Diencephalon (tissue), 1 donor: ENCODE results near the gene YTHDF2. TPM values are rescaled to one million over a fixed set of nuclear protein-coding genes. Genes with fewer than 3 reads are reported as not detected.

Experiments used
- small RNA-seq: library from RNA; depleted of rRNA; stranded (forward); fragments of <200 nt; gene quantifications from one replicate; pipeline ENCODE3, GENCODE V24; 2014
- total RNA-seq: library from RNA; depleted of rRNA; stranded (reverse); fragments of >200 nt; gene quantifications from one replicate; pipeline ENCODE4 v1.2.3, GENCODE V29; 2014

The YTHDF2 gene
- total RNA-seq: 76.6 TPM

DNA sequence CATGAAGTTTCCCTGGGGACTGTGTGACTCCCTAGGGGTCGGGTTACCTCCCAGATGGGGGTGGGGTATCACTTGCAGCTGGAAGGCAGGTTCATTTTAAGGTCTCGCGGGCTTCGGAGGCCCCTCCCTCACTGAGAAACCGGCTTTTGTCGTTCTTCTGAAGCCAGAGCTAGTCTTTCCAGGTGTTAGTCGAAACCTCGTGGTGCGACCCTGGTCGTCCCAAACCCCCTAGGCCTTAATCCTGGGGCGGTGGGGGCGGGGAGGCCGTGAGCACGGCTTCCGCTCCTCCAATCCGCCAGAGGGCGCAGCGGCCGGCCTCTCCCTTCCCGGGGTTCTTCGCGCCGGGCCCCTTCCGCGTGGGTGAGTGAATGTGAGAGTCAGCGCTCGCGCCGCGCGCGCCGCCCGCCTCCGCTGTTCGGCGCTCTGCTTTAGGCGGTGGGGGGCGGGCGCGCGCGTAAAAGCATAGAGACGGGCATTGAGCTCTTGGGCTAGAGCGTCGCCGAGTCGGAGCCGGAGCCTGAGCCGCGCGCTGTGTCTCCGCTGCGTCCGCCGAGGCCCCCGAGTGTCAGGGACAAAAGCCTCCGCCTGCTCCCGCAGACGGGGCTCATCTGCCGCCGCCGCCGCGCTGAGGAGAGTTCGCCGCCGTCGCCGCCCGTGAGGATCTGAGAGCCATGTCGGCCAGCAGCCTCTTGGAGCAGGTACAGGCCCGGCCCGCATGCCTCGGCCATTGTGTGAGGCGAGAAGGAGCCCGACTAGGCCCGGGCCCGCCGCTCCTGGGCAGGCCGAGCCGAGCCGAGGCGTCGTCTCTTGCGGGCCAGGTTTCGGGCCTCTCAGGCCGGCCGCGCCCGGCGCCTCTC is at the start of gene YTHDF2:
TSS of gene YTHDF2 (plus strand) at position 491 of the 857 bp plus-strand sequence. CDS start at position 672, 181 bp downstream.

DNA sequence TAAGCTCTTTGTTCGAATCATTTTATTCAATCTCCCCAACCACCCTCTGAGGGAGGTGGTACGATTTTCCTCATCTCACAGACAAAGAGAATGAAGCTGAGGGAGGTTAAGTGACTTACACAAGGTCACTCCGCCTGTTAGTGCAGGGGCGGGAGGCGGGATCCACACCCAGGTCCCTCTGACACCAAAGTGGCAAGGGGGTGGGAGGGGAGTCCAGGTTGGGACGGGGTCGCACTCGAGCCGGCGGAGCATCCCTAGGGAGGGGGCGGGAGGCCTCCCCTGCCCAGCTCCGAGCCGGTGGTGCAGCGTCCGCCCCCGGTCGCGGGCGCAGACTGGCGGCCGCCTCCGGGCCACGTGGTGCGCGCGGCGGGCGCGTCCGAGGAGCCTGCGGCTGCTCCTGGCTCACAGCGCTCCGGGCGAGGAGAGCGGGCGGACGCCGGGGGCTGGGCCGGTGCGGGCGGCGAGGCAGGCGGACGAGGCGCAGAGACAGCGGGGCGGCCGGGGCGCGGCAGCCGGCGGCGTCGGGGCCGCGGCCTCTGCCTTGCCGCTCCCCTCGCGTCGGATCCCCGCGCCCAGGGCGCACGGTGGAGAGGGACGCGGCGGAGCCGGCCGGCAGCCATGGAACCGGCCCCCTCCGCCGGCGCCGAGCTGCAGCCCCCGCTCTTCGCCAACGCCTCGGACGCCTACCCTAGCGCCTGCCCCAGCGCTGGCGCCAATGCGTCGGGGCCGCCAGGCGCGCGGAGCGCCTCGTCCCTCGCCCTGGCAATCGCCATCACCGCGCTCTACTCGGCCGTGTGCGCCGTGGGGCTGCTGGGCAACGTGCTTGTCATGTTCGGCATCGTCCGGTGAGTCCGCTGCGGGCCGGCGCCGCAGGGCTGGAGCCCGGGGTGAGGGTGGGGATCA is 75.3 kb downstream of the YTHDF2 start, which contains the start of gene OPRD1:
TSS of gene OPRD1 (plus strand) at position 405 of the 903 bp plus-strand sequence. CDS start at position 619, 214 bp downstream.

Small RNAs within 50 kb of the gene (small RNA-seq; reads per million reads assigned to genes)
- not detected for gene RF00422

Other genes starting within 250 kb of the YTHDF2 start
- gene RCC1, start 230.9 kb upstream of the YTHDF2 start, total RNA-seq: 13.1 TPM
- 33.9 TPM for gene TRNAU1AP, start 183.9 kb upstream of the YTHDF2 start, total RNA-seq
- 3.0 TPM for gene RAB42, start 144.7 kb upstream of the YTHDF2 start, total RNA-seq
- 20.3 TPM for gene TAF12, start 93.9 kb upstream of the YTHDF2 start, total RNA-seq
- gene RNU11, start 88.3 kb upstream of the YTHDF2 start, total RNA-seq: not detected
- 9.9 TPM for gene GMEB1, start 68.2 kb upstream of the YTHDF2 start, total RNA-seq
- gene OPRD1, start 75.2 kb downstream of the YTHDF2 start, total RNA-seq: 2.8 TPM
- 55.1 TPM for gene EPB41, start 177.6 kb downstream of the YTHDF2 start, total RNA-seq